H9 (cell line): Measurements from ENCODE around the gene CIART. TPM values are rescaled to one million over a fixed set of nuclear protein-coding genes. Genes with fewer than 3 reads are reported as not detected.

Source experiments
- DNase-seq: peaks from one replicate; pipeline ENCODE4 v3.0.0-alpha.2; 2017
- H2AFZ ChIP-seq: one replicate; pipeline ENCODE4 v1.6.1; 2013; ENCODE audit warnings: mild to moderate bottlenecking, low read length, control low read depth, moderate library complexity
- H2AK5ac ChIP-seq: 2 replicates; pipeline ENCODE4 v1.6.1; 2013; ENCODE audit warnings: low read length, control low read depth, mixed read lengths; ENCODE audit not compliant: insufficient read length
- H2BK120ac ChIP-seq: one replicate; pipeline ENCODE4 v1.6.1; 2013; ENCODE audit warnings: low read depth, mild to moderate bottlenecking, low read length, control low read depth, inconsistent platforms; ENCODE audit not compliant: poor library complexity, severe bottlenecking
- H2BK12ac ChIP-seq: 2 replicates; pipeline ENCODE4 v1.6.1; 2013; ENCODE audit warnings: low read length, control low read depth, mixed read lengths, low read depth; ENCODE audit not compliant: insufficient read length
- H2BK15ac ChIP-seq: 2 replicates; pipeline ENCODE4 v1.6.1; 2013; ENCODE audit warnings: low read depth, low read length, control low read depth
- H2BK20ac ChIP-seq: one replicate; pipeline ENCODE4 v1.6.1; 2013; ENCODE audit warnings: low read depth, mild to moderate bottlenecking, low read length, control low read depth, inconsistent platforms; ENCODE audit not compliant: poor library complexity, severe bottlenecking
- H2BK5ac ChIP-seq: 2 replicates; pipeline ENCODE4 v1.6.1; 2013; ENCODE audit warnings: low read length, control low read depth, mixed read lengths; ENCODE audit not compliant: insufficient read length
- H3K14ac ChIP-seq: 2 replicates; pipeline ENCODE4 v1.6.1; 2013; ENCODE audit warnings: low read length, control low read depth; ENCODE audit not compliant: insufficient read depth
- H3K18ac ChIP-seq: 2 replicates; pipeline ENCODE4 v1.6.1; 2013; ENCODE audit warnings: low read depth, mild to moderate bottlenecking, mixed read lengths, low read length, control low read depth; ENCODE audit not compliant: insufficient read length
- H3K23ac ChIP-seq: 2 replicates; pipeline ENCODE4 v1.6.1; 2013; ENCODE audit warnings: low read length, control low read depth, mixed read lengths, low read depth; ENCODE audit not compliant: insufficient read length
- H3K23me2 ChIP-seq: 2 replicates; pipeline ENCODE4 v1.6.1; 2013; ENCODE audit warnings: low read depth, mild to moderate bottlenecking, mixed read lengths, low read length, control low read depth; ENCODE audit not compliant: insufficient read length, poor library complexity, severe bottlenecking
- H3K27ac ChIP-seq: 2 replicates; pipeline ENCODE4 v1.5.1; 2013; ENCODE audit warnings: low read length, control low read depth, mixed read lengths, low read depth; ENCODE audit not compliant: insufficient read length
- H3K27me3 ChIP-seq: 2 replicates; pipeline ENCODE4 v1.6.1; 2013; ENCODE audit warnings: low read length, control low read depth, inconsistent platforms; ENCODE audit not compliant: insufficient read depth
- H3K4ac ChIP-seq: 2 replicates; pipeline ENCODE4 v1.6.1; 2013; ENCODE audit warnings: low read depth, mild to moderate bottlenecking, control low read depth, inconsistent platforms, low read length, moderate library complexity
- H3K4me1 ChIP-seq: 2 replicates; pipeline ENCODE4 v1.6.1; 2013; ENCODE audit warnings: low read length, control low read depth, inconsistent platforms; ENCODE audit not compliant: insufficient read depth
- H3K4me2 ChIP-seq: 2 replicates; pipeline ENCODE4 v1.6.1; 2013; ENCODE audit warnings: low read length, control low read depth, mixed read lengths; ENCODE audit not compliant: insufficient read length, insufficient read depth
- H3K56ac ChIP-seq: 2 replicates; pipeline ENCODE4 v1.6.1; 2013; ENCODE audit warnings: low read depth, mild to moderate bottlenecking, mixed read lengths, low read length, control low read depth; ENCODE audit not compliant: insufficient read length
- H3K79me1 ChIP-seq: 2 replicates; pipeline ENCODE4 v1.6.1; 2013; ENCODE audit warnings: low read depth, mild to moderate bottlenecking, moderate library complexity, low read length, control low read depth, inconsistent platforms; ENCODE audit not compliant: insufficient read depth, poor library complexity, severe bottlenecking
- H3K79me2 ChIP-seq: 2 replicates; pipeline ENCODE4 v1.6.1; 2013; ENCODE audit warnings: low read length, control low read depth, inconsistent platforms; ENCODE audit not compliant: insufficient read depth
- H3K9ac ChIP-seq: 2 replicates; pipeline ENCODE4 v1.6.1; 2013; ENCODE audit warnings: low read length, control low read depth, mixed read lengths; ENCODE audit not compliant: insufficient read length; ENCODE audit errors: extremely low read depth
- H3K9me3 ChIP-seq: one replicate; pipeline ENCODE4 v1.6.1; 2013; ENCODE audit warnings: low read depth, low read length, inconsistent platforms; ENCODE audit not compliant: control insufficient read depth
- H3T11ph ChIP-seq: one replicate; pipeline ENCODE4 v1.6.1; 2013; ENCODE audit warnings: mild to moderate bottlenecking, low read length, control low read depth, inconsistent platforms
- H4K20me1 ChIP-seq: one replicate; pipeline ENCODE4 v1.6.1; 2013; ENCODE audit not compliant: control insufficient read depth, insufficient read length, insufficient read depth
- H4K5ac ChIP-seq: 2 replicates; pipeline ENCODE4 v1.6.1; 2013; ENCODE audit warnings: low read depth, mild to moderate bottlenecking, mixed read lengths, low read length, control low read depth; ENCODE audit not compliant: insufficient read length
- H4K8ac ChIP-seq: replicated peaks from 2 replicates; pipeline ENCODE4 v1.6.1; 2013; ENCODE audit warnings: low read length, control low read depth, mixed read lengths, low read depth; ENCODE audit not compliant: insufficient read length
- H4K91ac ChIP-seq: 2 replicates; pipeline ENCODE4 v1.6.1; 2013; ENCODE audit warnings: low read depth, mild to moderate bottlenecking, moderate library complexity, mixed read lengths, low read length, control low read depth; ENCODE audit not compliant: insufficient read length
- H3K27ac Mint-ChIP-seq, 3 experiments: 2 replicates in 2 of 3; 3 replicates in 1 of 3; pipeline ENCODE4 v1.8.0; 2020 to 2021; ENCODE audit warnings: mixed read lengths in 3 of 3, mild to moderate bottlenecking in 1 of 3, moderate library complexity in 1 of 3
- H3K27me3 Mint-ChIP-seq: 2 replicates; pipeline ENCODE4 v1.8.0; 2021; ENCODE audit warnings: low read depth, mild to moderate bottlenecking, moderate library complexity, mixed read lengths
- H3K36me3 Mint-ChIP-seq, 3 experiments: 2 replicates in 2 of 3; 3 replicates in 1 of 3; pipeline ENCODE4 v1.8.0; 2020 to 2021; ENCODE audit warnings: low read depth in 3 of 3, mixed read lengths in 3 of 3; ENCODE audit not compliant: insufficient read depth in 1 of 3
- H3K4me1 Mint-ChIP-seq, 2 experiments: 2 replicates each; pipeline ENCODE4 v1.8.0; 2020; ENCODE audit warnings: mixed read lengths in 2 of 2
- H3K4me3 Mint-ChIP-seq, 2 experiments: 2 replicates in 1 of 2; 3 replicates in 1 of 2; pipeline ENCODE4 v1.8.0; 2020 to 2021; ENCODE audit warnings: mild to moderate bottlenecking in 2 of 2, mixed read lengths in 2 of 2, moderate library complexity in 1 of 2
- H3K9me3 Mint-ChIP-seq, 2 experiments: 2 replicates in 1 of 2; 3 replicates in 1 of 2; pipeline ENCODE4 v1.8.0; 2020; ENCODE audit warnings: mild to moderate bottlenecking in 2 of 2, mixed read lengths in 2 of 2, moderate library complexity in 1 of 2
- WGBS: extraction: QIAGEN DNeasy Blood & Tissue Kit; methylation state at CpG from one replicate; pipeline ENCODE4 v1.1.7; 2013; ENCODE audit warnings: missing lambda C conversion rate, low lambda C conversion rate, mixed read lengths; ENCODE audit not compliant: insufficient read length; ENCODE audit errors: extremely low coverage; 5-methylcytosine and 5-hydroxymethylcytosine counted together
- total RNA-seq: library from RNA; stranded (reverse); gene quantifications from 2 replicates; pipeline ENCODE4 v1.2.1, GENCODE V29; 2021
- TF ChIP-seq, protein P1 (sequence below): fragments of 200-600 bp; sonication (generic); conservative IDR thresholded peaks from 3 replicates; pipeline ENCODE4 v1.8.0; 2021; ENCODE audit warnings: antibody characterized with exemption, mild to moderate bottlenecking

The CIART gene
- total RNA-seq, 1 experiment from 2014 or later: 15.6 TPM

DNA sequence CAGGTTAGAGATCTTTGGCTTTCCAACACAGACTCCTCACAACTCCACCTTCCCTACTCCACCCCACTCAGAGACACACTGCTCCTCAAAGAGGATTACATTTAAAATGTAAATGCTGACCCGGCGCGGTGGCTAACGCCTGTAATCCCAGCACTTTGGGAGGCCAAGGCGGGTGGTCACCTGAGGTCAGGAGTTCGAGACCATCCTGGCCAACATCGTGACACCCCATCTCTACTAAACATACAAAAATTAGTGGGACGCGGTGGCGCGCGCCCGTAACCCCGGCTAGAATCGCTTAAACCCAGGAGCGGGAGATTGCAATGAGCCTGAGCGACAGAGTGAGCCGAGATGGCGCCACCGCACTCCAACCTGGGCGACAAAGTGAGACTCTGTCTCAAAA, 44.6 kb upstream of the CIART start:
- Mint-ChIP-seq H3K27ac (peak overlapping the region in 1 of 3 experiments; percentile 69; a peak in 2 of 7 replicates), H3K4me3 (peak overlapping the region in 1 of 2 experiments; percentile 57; a peak in 2 of 5 replicates)
- H2BK12ac ChIP-seq: no peak overlapping the region

More for the DNA sequence above, 44.6 kb upstream of the CIART start:
- Histone ChIP-seq H2AK5ac (no peak overlapping the region), H2BK120ac (no peak overlapping the region), H2BK20ac (no peak overlapping the region), H3K56ac (no peak overlapping the region), H4K20me1 (no peaks in the 10 kb centered on the region), H3K79me1 (no peaks in the 10 kb centered on the region), H3K4ac (no peak overlapping the region), H3K23ac (no peak overlapping the region), H4K5ac (no peak overlapping the region), H4K91ac (no peak overlapping the region), H3K9ac (no peak overlapping the region), H3K23me2 (peaks cover 15% of the 10 kb centered on the region), H3K18ac (no peak overlapping the region), H3K14ac (no peak overlapping the region), H3K27ac (no peak overlapping the region), H3K79me2 (peaks cover 15% of the 10 kb centered on the region; the same call in 1 of the 2 replicates), H2BK5ac (no peak overlapping the region), H3K4me1 (no peaks in the 10 kb centered on the region; the same call in 1 of the 2 replicates), H3K27me3 (no peaks in the 10 kb centered on the region), H3K4me2 (no peak overlapping the region), H2BK15ac (no peak overlapping the region), H3K9me3 (no peaks in the 10 kb centered on the region), H2AFZ (no peak overlapping the region), H4K8ac (no peak overlapping the region), H3T11ph (no peak overlapping the region)
- H3K36me3 Mint-ChIP-seq: peaks cover 0 to 3% (median 0%) of the 10 kb centered on the region in 3 experiments; a peak in 1 of 7 replicates
- no peak for DNase-seq
- WGBS: no CpG with 5 or more reads among the region's 21 CpGs
- no peaks in the 10 kb centered on the region; the same call in 1 of the 2 replicates for H3K27me3 Mint-ChIP-seq
- peaks cover 18 to 19% of the 10 kb centered on the region in 2 experiments for H3K4me1 Mint-ChIP-seq
- H3K9me3 Mint-ChIP-seq: no peaks in the 10 kb centered on the region; a peak in 1 of 5 replicates
- TF ChIP-seq, protein P1, sequence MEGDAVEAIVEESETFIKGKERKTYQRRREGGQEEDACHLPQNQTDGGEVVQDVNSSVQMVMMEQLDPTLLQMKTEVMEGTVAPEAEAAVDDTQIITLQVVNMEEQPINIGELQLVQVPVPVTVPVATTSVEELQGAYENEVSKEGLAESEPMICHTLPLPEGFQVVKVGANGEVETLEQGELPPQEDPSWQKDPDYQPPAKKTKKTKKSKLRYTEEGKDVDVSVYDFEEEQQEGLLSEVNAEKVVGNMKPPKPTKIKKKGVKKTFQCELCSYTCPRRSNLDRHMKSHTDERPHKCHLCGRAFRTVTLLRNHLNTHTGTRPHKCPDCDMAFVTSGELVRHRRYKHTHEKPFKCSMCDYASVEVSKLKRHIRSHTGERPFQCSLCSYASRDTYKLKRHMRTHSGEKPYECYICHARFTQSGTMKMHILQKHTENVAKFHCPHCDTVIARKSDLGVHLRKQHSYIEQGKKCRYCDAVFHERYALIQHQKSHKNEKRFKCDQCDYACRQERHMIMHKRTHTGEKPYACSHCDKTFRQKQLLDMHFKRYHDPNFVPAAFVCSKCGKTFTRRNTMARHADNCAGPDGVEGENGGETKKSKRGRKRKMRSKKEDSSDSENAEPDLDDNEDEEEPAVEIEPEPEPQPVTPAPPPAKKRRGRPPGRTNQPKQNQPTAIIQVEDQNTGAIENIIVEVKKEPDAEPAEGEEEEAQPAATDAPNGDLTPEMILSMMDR: no peak
